OCI-LY7 (cell line): ENCODE data around the gene OGFOD3. TPM values are rescaled to one million over a fixed set of nuclear protein-coding genes. Genes with fewer than 3 reads are reported as not detected.

Experiments
- BruUV-seq: library from RNA; stranded (reverse); fragments of 400-500 nt; replicated peaks from 2 replicates; lab custom pipeline; 2021; lab: Mats Ljungman, UMichigan
- CTCF ChIA-PET: fragments of 300-600 bp; sonication (Branson Sonifier 250); formaldehyde crosslinking; loops from one replicate; lab custom pipeline; 2022; ENCODE audit warnings: antibody characterized with exemption; ENCODE audit not compliant: unreplicated experiment; lab: Charles Lee
- POLR2A ChIA-PET: fragments of 300-600 bp; sonication (Branson Sonifier 250); formaldehyde crosslinking; loops from one replicate; lab custom pipeline; 2022; ENCODE audit warnings: antibody characterized with exemption; lab: Charles Lee
- DNase-seq: peaks from one replicate; pipeline ENCODE4 v3.0.0-alpha.2; 2015; ENCODE audit warnings: low spot score
- H2AFZ ChIP-seq: fragments of 200-600 bp; sonication (generic), shearing (Covaris generic); 2 replicates; pipeline ENCODE4 v1.6.1; 2014; ENCODE audit warnings: mild to moderate bottlenecking, antibody characterized with exemption, low read length, moderate library complexity
- H3K27ac ChIP-seq: fragments of 200-600 bp; sonication (generic); 2 replicates; pipeline ENCODE4 v1.5.1; 2014; ENCODE audit warnings: mixed run types, low read depth, mild to moderate bottlenecking, moderate library complexity, low read length, inconsistent platforms; ENCODE audit not compliant: poor library complexity, severe bottlenecking
- H3K36me3 ChIP-seq: fragments of 200-600 bp; sonication (generic); 2 replicates; pipeline ENCODE4 v1.6.1; 2014; ENCODE audit warnings: mild to moderate bottlenecking, antibody characterized with exemption, low read length, moderate library complexity, mixed read lengths; ENCODE audit not compliant: insufficient read depth
- H3K4me1 ChIP-seq: fragments of 200-600 bp; sonication (generic); 2 replicates; pipeline ENCODE4 v1.5.1; 2014; ENCODE audit warnings: mild to moderate bottlenecking, low read length; ENCODE audit not compliant: insufficient read depth, poor library complexity, severe bottlenecking
- H3K4me2 ChIP-seq: fragments of 200-600 bp; sonication (generic); 2 replicates; pipeline ENCODE4 v1.6.1; 2014; ENCODE audit warnings: mild to moderate bottlenecking, low read length
- H3K4me3 ChIP-seq: fragments of 200-600 bp; sonication (generic); 2 replicates; pipeline ENCODE4 v1.5.1; 2014; ENCODE audit warnings: mild to moderate bottlenecking, low read depth, low read length; ENCODE audit not compliant: poor library complexity, severe bottlenecking
- H3K79me2 ChIP-seq: fragments of 200-600 bp; sonication (generic); 2 replicates; pipeline ENCODE4 v1.6.1; 2016; ENCODE audit warnings: low read depth, mild to moderate bottlenecking, low read length, moderate library complexity, mixed read lengths; ENCODE audit not compliant: insufficient read depth
- H3K9me2 ChIP-seq: fragments of 200-600 bp; sonication (generic); 2 replicates; pipeline ENCODE4 v1.6.1; 2016; ENCODE audit warnings: mild to moderate bottlenecking, low read length, mixed read lengths; ENCODE audit not compliant: insufficient read depth
- H3K9me3 ChIP-seq: fragments of 200-600 bp; sonication (generic); 2 replicates; pipeline ENCODE4 v1.6.1; 2014; ENCODE audit warnings: mild to moderate bottlenecking, mixed run types, low read length, mixed read lengths
- H4K20me1 ChIP-seq: fragments of 200-600 bp; sonication (generic); 2 replicates; pipeline ENCODE4 v1.6.1; 2014; ENCODE audit warnings: mild to moderate bottlenecking, antibody characterized with exemption, low read length, moderate library complexity, mixed read lengths; ENCODE audit not compliant: insufficient read depth
- CTCF ChIP-seq: fragments of 200-600 bp; sonication (generic); conservative IDR thresholded peaks from 2 replicates; pipeline ENCODE4 v1.5.1; 2014; ENCODE audit warnings: mild to moderate bottlenecking, antibody characterized with exemption, low read length, moderate library complexity, mixed read lengths
- EZH2phosphoT487 ChIP-seq: fragments of 200-600 bp; sonication (generic); IDR thresholded peaks from 2 replicates; pipeline ENCODE4 v1.6.1; 2018; ENCODE audit warnings: low read depth, borderline replicate concordance, mild to moderate bottlenecking, mixed run types, antibody characterized with exemption, low read length, moderate library complexity, mixed read lengths
- intact Hi-C: fragments of 100-400 bp; cut with micrococcal nuclease; formaldehyde crosslinking; loops from one replicate; pipeline ENCODE4 v1.10.0; 2022; ENCODE audit not compliant: unreplicated experiment
- total RNA-seq, 2 experiments: library from RNA; depleted of rRNA in 1 of 2; stranded (reverse); fragments of >200 nt in 1 of 2; shearing (Covaris generic) in 1 of 2; gene quantifications; 2 replicates each; pipeline ENCODE4 v1.2.3, GENCODE V29; 2014 to 2022

Gene OGFOD3
- total RNA-seq, 2 experiments from 2014 or later, result 55.6 to 65.2 TPM

DNA sequence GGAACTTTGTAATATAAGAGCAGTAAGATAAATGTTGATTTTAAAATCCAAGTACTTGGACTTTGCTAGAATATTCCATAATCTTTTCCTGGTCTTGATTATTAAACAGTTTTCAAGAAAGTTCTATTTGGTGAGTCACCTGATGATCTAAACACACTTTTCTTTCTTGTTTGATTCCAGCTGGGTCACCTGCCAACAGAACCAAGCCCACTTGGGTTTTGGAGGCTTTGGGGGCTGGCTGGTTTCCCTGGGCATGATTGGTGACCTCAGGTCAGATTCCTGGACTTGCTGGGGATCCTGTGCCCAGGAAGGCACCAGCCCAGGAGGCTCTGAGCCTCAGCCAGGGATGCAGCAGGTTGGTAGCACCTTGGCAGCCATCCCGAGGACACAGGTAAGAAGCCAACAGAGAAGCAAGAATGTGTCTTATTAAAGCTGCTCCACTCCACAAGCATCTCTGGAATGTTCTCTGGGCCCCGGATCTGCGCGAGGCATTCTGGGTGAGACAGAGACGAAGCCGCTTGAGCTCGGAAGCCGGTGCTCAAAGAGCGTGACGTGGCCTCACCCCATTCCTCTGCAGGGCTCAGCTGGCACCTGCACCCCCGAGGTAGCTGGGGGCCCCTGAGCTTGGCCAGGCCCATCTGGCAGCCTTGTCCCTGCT is 62.5 kb downstream of the OGFOD3 start:
- H3K36me3 ChIP-seq, result no peaks in the 10 kb centered on the region
- no peaks in the 10 kb centered on the region for H3K79me2 ChIP-seq
- ChIA-PET POLR2A (interaction anchor here (0.6 to 1.5 kb wide), 2 partner anchors 11 to 23 kb away, joined by 4 to 5 read pairs; no protein-coding TSS in a partner anchor), CTCF (no interaction called here)
- intact Hi-C loops, result no loop called here
- peaks cover 72% of the 10 kb centered on the region for H3K4me1 ChIP-seq
- no peak for DNase-seq
- no peak overlapping the region for H2AFZ ChIP-seq
- H4K20me1 ChIP-seq, result no peaks in the 10 kb centered on the region
- H3K27ac ChIP-seq, result no peak overlapping the region
- TF ChIP-seq EZH2phosphoT487 (no peak), CTCF (no peak)
- H3K9me3 ChIP-seq, result no peaks in the 10 kb centered on the region
- H3K4me3 ChIP-seq, result no peak overlapping the region
- no peaks in the 10 kb centered on the region for H3K9me2 ChIP-seq
- no peak overlapping the region for H3K4me2 ChIP-seq
- no TSS peak for BruUV-seq

DNA sequence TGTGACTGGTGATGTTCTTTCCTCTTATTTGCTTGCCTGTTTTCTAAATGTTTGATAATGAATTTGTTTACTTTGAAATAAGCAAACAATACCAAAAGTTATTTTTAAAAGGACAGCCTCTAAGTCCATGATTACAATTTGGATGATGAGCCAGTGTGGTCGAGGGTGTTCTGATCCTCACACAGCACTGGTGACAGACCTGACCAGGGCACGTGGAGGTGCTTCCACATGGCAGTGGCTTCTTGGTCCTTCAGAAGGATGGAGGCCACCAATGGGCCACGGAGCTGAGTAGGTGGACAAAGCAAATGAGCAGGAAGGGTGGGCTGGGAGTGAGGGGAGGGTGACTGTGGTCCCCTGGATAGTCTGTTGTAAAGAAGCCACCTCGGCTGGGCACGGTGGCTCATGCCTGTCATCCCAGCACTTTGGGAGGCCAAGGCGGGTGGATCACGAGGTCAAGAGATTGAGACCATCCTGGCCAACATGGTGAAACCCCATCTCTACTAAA is 63.5 kb downstream of the OGFOD3 start:
- TF ChIP-seq CTCF, result no peak
- no peak for TF ChIP-seq EZH2phosphoT487
- DNase-seq, result no peak
- no TSS peak for BruUV-seq
- Histone ChIP-seq H3K36me3 (no peaks in the 10 kb centered on the region), H3K4me1 (peaks cover 83% of the 10 kb centered on the region), H3K4me2 (no peak overlapping the region), H4K20me1 (no peaks in the 10 kb centered on the region), H3K9me2 (no peaks in the 10 kb centered on the region), H3K79me2 (no peaks in the 10 kb centered on the region), H3K27ac (no peak overlapping the region), H2AFZ (no peak overlapping the region), H3K4me3 (no peak overlapping the region), H3K9me3 (no peaks in the 10 kb centered on the region)
- ChIA-PET CTCF (no interaction called here), POLR2A (no interaction called here)
- intact Hi-C loops, result loop anchor here (5.0 kb wide), 2 partner anchors 412 to 517 kb away; no protein-coding TSS in a partner anchor

- no peaks in the 10 kb centered on the region for H3K9me3 ChIP-seq
- no peaks in the 10 kb centered on the region for H3K9me2 ChIP-seq
- H3K36me3 ChIP-seq, result no peaks in the 10 kb centered on the region
- no peak overlapping the region for H3K27ac ChIP-seq
- TF ChIP-seq EZH2phosphoT487, result no peak
- TF ChIP-seq CTCF, result no peak
- intact Hi-C loops, result loop anchor here (5.0 kb wide), 2 partner anchors 414 to 519 kb away; no protein-coding TSS in a partner anchor
- ChIA-PET CTCF (no interaction called here), POLR2A (interaction anchor here (0.7 kb wide), 1 partner anchor 69 kb away, joined by 3 read pairs; no protein-coding TSS in a partner anchor)
- no peak overlapping the region for H3K4me2 ChIP-seq
- H3K4me3 ChIP-seq, result no peak overlapping the region
- DNase-seq, result no peak
- H3K79me2 ChIP-seq, result no peaks in the 10 kb centered on the region
- H3K4me1 ChIP-seq, result peaks cover 81% of the 10 kb centered on the region
- no peak overlapping the region for H2AFZ ChIP-seq
- no TSS peak for BruUV-seq
- H4K20me1 ChIP-seq, result no peaks in the 10 kb centered on the region
Observed at GRCh38 chr17:82353484-82353883, 64.9 kb downstream of the OGFOD3 start.
